GM20000 (cell line): Measurements from ENCODE around the gene PCDHA1.

Experiments
- DNase-seq: peaks from one replicate; pipeline ENCODE4 v3.0.0; 2012; ENCODE audit warnings: low spot score
- CTCF ChIP-seq: IDR thresholded peaks from 2 replicates; pipeline ENCODE4 v1.5.1; 2012; ENCODE audit warnings: mild to moderate bottlenecking, control low read depth; ENCODE audit errors: extremely low read depth, missing control alignments

Gene PCDHA1

GRCh38 chr5:141003031-141003430 lies 217.1 kb downstream of the PCDHA1 start:
- no peak for TF ChIP-seq CTCF
- DNase-seq = no peak

- DNase-seq = no peak
- no peak for TF ChIP-seq CTCF
Observed at GRCh38 chr5:141003791-141004611, 218.1 kb downstream of the PCDHA1 start.

DNA sequence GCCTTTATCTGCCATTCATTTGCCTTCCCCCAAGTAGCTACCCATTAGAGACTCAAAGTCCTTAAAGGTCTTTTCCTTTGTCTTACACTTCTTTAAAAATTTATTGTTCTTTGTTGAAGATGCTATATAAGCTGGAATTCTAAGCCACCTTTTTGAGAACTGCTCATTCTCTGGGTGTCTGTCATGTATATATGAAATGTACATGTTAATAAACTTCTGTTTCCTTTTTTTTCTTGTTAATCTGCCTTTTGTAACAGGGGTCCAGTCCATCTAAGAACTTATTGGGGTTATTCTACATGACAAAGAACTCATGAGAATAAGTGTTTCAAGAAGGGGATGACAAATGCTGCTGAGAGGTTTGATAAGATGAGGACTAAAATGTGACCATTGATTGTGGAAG lies 221.9 kb downstream of the PCDHA1 start:
- DNase-seq = no peak
- no peak for TF ChIP-seq CTCF

DNA sequence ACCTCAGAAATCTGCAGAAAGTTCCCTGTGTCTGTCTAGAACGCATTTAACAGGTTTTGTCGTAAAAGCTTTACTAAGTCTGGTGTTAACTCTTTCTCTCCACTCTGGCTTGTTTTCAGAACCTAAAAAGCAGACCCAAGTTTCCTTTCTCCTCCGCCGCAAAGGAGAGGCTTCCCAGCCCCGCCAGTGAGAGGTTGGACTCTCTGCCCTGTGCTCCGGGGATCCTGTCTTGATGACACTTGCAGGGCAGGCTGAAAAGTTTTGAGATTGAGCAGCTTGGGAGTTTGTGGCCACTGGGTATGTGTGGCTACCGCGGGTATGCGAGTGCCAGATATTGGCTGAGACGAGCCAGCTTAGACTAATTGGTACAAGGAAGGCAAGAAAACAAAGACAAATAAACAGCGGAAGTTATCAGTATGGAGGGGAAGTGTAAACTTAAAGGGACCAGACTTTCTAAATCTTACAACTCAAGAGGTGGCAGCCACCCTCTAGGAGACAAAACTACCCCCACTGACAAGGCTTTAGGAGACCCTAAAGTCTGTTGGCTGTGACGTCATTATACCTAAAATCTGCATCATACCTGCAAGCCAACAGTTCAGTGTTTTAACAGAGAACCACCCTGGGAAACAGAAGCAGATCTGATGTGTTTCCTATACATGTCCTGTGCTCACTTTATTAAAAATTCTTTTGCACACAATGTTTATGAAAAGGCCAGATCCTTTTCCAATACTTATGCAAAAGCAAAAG lies 224.3 kb downstream of the PCDHA1 start:
- TF ChIP-seq CTCF = no peak
- DNase-seq = no peak

DNA sequence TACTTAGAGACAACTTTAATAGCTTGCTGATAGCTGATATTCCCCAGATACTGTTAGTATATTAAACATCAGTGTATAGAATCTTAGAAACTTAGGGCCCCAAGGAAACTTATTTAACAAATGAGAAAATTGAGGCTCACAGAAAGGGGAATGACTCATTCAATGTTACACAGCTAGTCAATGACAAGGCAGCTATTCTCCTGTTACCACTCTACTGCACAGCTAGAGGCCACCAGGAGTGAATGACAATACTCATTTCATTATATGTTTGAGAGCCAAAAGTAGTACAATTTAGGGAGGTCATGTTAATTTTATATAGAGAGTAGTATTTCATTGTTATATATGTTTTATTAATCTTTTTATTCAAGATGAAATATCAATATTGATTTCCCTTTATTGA lies 232.0 kb downstream of the PCDHA1 start:
- no peak for DNase-seq
- TF ChIP-seq CTCF = no peak

DNA sequence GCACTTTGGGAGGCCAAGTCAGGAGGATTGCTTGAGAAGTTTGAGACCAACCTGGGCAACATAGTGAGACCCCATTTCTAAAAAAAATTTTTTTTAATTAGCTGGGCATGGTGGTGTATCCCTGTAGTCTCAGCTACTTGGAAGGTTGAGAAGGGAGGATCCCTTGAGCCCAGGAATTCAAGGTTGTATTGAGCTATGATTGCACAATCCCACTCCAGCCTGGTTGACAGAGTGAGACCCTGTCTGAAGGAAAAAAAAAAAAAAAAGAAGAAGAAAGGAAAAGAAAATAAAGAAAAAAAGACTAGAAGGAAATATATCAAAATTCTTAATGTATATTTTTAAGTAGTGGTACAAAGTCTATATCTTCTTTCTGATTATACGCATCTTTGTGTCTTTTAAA lies 236.4 kb downstream of the PCDHA1 start:
- no peak for TF ChIP-seq CTCF
- no peak for DNase-seq

GRCh38 chr5:141031006-141031405 lies 245.1 kb downstream of the PCDHA1 start:
- DNase-seq = no peak
- no peak for TF ChIP-seq CTCF
